CD1c-positive myeloid dendritic cell (primary cell): ENCODE data around the gene BBIP1.

Source experiments
- DNase-seq: peaks from one replicate; pipeline ENCODE4 v3.0.0-alpha.2; 2016; ENCODE audit errors: extremely low spot score

Gene BBIP1

GRCh38 chr10:110918643-110919348, at the start of gene BBIP1:
TSS of gene BBIP1 (minus strand) at chr10:110919180. CDS start at chr10:110918157, 1,023 bp downstream.
- DNase-seq = peak; percentile 100

GRCh38 chr10:110967645-110968044, 48.7 kb upstream of the BBIP1 start:
- no peak for DNase-seq

GRCh38 chr10:110967009-110967630, 48.1 kb upstream of the BBIP1 start:
- DNase-seq = no peak

- DNase-seq = no peak
These were observed 47.2 kb upstream of the BBIP1 start for GRCh38 chr10:110966146-110966545.

GRCh38 chr10:110965216-110965615, 46.2 kb upstream of the BBIP1 start:
- DNase-seq = no peak

GRCh38 chr10:110964681-110965080, 45.7 kb upstream of the BBIP1 start:
- no peak for DNase-seq

GRCh38 chr10:110963162-110963561, 44.2 kb upstream of the BBIP1 start:
- no peak for DNase-seq

GRCh38 chr10:110962443-110962842, 43.5 kb upstream of the BBIP1 start:
- no peak for DNase-seq

- DNase-seq = no peak
These were observed 41.3 kb upstream of the BBIP1 start for GRCh38 chr10:110960333-110960712.

- no peak for DNase-seq
These were observed 40.7 kb upstream of the BBIP1 start for GRCh38 chr10:110959379-110960332.

- DNase-seq = no peak
These were observed 38.6 kb upstream of the BBIP1 start for GRCh38 chr10:110957606-110958005.

GRCh38 chr10:110951381-110951780, 32.4 kb upstream of the BBIP1 start:
- DNase-seq = peak; percentile 14

- DNase-seq = no peak
These were observed 28.1 kb upstream of the BBIP1 start for GRCh38 chr10:110947061-110947595.

- DNase-seq = no peak
These were observed 27.5 kb upstream of the BBIP1 start for GRCh38 chr10:110946496-110946895.

- no peak for DNase-seq
These were observed 25.9 kb upstream of the BBIP1 start for GRCh38 chr10:110944792-110945396.

GRCh38 chr10:110939419-110939818, 20.4 kb upstream of the BBIP1 start:
- no peak for DNase-seq

- no peak for DNase-seq
These were observed 17.8 kb upstream of the BBIP1 start for GRCh38 chr10:110936757-110937156.

- DNase-seq = no peak
These were observed 13.7 kb upstream of the BBIP1 start for GRCh38 chr10:110932505-110933180.

GRCh38 chr10:110931769-110932381, 12.9 kb upstream of the BBIP1 start:
- DNase-seq = peak; percentile 8

GRCh38 chr10:110927461-110927860, 8.5 kb upstream of the BBIP1 start:
- DNase-seq = no peak
